ENCODE data around the gene BCL6. TPM values are rescaled to one million over a fixed set of nuclear protein-coding genes. Genes with fewer than 3 reads are reported as not detected.

BCL6 gene
- total and polyA plus RNA-seq, 10 of the 15 experiments (the other 5 are each of a cell fraction or from before 2014, with no cell fraction given), result 0.04 to 0.85 (median 0.15) TPM

- TF ChIP-seq TAF1 (IDR thresholded peaks at IDR 0.05; ENCODE audit: borderline replicate concordance, low read depth, low read length) (no peak), HSF1 (IDR thresholded peaks at IDR 0.05; ENCODE audit: low read depth, low read length) (no peak), POU2F2 (IDR thresholded peaks at IDR 0.05; ENCODE audit: borderline replicate concordance, low read depth, low read length) (no peak), RELB (IDR thresholded peaks at IDR 0.05; ENCODE audit: low read depth) (no peak), MAX (IDR thresholded peaks at IDR 0.05; ENCODE audit: low read depth, low read length) (no peak), REST (IDR thresholded peaks at IDR 0.05; ENCODE audit: low read depth, low read length) (no peak), EGR1 (IDR thresholded peaks at IDR 0.05; ENCODE audit: borderline replicate concordance in 1 of 2, low read depth in 2 of 2, low read length in 2 of 2) (no peak), SUPT20H (IDR thresholded peaks at IDR 0.05; ENCODE audit: borderline replicate concordance, control insufficient read depth, low read depth, low read length) (no peak), STAT1 (conservative IDR thresholded peaks at IDR 0.05) (no peak)
These were observed 55.3 kb downstream of the BCL6 start (continued) for GRCh38 chr3:187689984-187690383.
